Fibroblast of lung (primary cell): Measurements from ENCODE around the gene ARHGAP21. TPM values are rescaled to one million over a fixed set of nuclear protein-coding genes. Genes with fewer than 3 reads are reported as not detected.
"Not testable (repeated sequence)": the region's sequence is repeated elsewhere in the genome, so short reads cannot be mapped to it uniquely, and the experiment has no call there.

Experiments
- DNase-seq, 2 donors: peaks; one replicate each; pipeline versions ENCODE4 v3.0.0 to v3.0.0-alpha.2; 2010; ENCODE audit warnings: low read depth in 2 of 2
- H2AFZ ChIP-seq: 2 replicates; pipeline ENCODE4 v1.5.1; 2012; ENCODE audit warnings: low read length, control low read depth, inconsistent platforms
- H3K27ac ChIP-seq: 2 replicates; pipeline ENCODE4 v1.5.1; 2011; ENCODE audit warnings: low read length, control low read depth; ENCODE audit not compliant: insufficient read depth
- H3K27me3 ChIP-seq: 2 replicates; pipeline ENCODE4 v1.5.1; 2011; ENCODE audit warnings: mild to moderate bottlenecking, low read length; ENCODE audit not compliant: control insufficient read depth, insufficient read depth
- H3K36me3 ChIP-seq: 2 replicates; pipeline ENCODE4 v1.5.1; 2011; ENCODE audit warnings: low read length; ENCODE audit not compliant: control insufficient read depth, insufficient read depth
- H3K4me1 ChIP-seq: 2 replicates; pipeline ENCODE4 v1.5.1; 2011; ENCODE audit warnings: low read length; ENCODE audit not compliant: control insufficient read depth, insufficient read depth; ENCODE audit errors: extremely low read depth
- H3K4me2 ChIP-seq: 2 replicates; pipeline ENCODE4 v1.5.1; 2011; ENCODE audit warnings: low read length, control low read depth; ENCODE audit not compliant: insufficient read depth; ENCODE audit errors: extremely low read depth
- H3K4me3 ChIP-seq, 4 experiments: fragments of 200-600 bp in 1 of 4; sonication (generic) in 1 of 4; replicated peaks in 1 of 4; 2 replicates each; pipeline ENCODE4 v1.5.1; 2011 to 2016; ENCODE audit warnings: low read length in 4 of 4, low read depth in 3 of 4, mild to moderate bottlenecking in 3 of 4, control low read depth in 2 of 4, inconsistent platforms in 1 of 4, mixed read lengths in 1 of 4; ENCODE audit not compliant: insufficient read depth in 1 of 4; ENCODE audit errors: control extremely low read depth in 1 of 4
- H3K79me2 ChIP-seq: 2 replicates; pipeline ENCODE4 v1.5.1; 2012; ENCODE audit warnings: mild to moderate bottlenecking, low read length, inconsistent platforms; ENCODE audit not compliant: control insufficient read depth, insufficient read depth
- H3K9ac ChIP-seq: 2 replicates; pipeline ENCODE4 v1.5.1; 2011; ENCODE audit warnings: mild to moderate bottlenecking, low read length, control low read depth; ENCODE audit not compliant: insufficient read depth
- H3K9me3 ChIP-seq: 2 replicates; pipeline ENCODE4 v1.5.1; 2012; ENCODE audit warnings: low read depth, low read length; ENCODE audit not compliant: control insufficient read depth, insufficient read depth
- H4K20me1 ChIP-seq: 2 replicates; pipeline ENCODE4 v1.5.1; 2011; ENCODE audit warnings: low read length; ENCODE audit not compliant: control insufficient read depth, insufficient read depth; ENCODE audit errors: extremely low read depth
- EZH2 ChIP-seq: IDR thresholded peaks from 2 replicates; pipeline ENCODE4 v1.5.1; 2012; ENCODE audit warnings: low read length, control low read depth, mild to moderate bottlenecking; ENCODE audit errors: missing control alignments
- polyA minus RNA-seq: library from RNA; depleted of rRNA, polyadenylated mRNA; stranded (reverse); fragments of >200 nt; gene quantifications from 2 replicates; pipeline ENCODE4 v1.2.3, GENCODE V29; 2011; ENCODE audit warnings: low replicate concordance
- polyA plus RNA-seq, 2 donors: library from polyadenylated mRNA; depleted of rRNA in 1 of 2; stranded (reverse) in 1 of 2; unstranded in 1 of 2; fragments of >200 nt; gene quantifications; 2 replicates each; pipeline ENCODE4 v1.2.1, GENCODE V29; 2011 to 2012; ENCODE audit warnings: missing spikeins in 1 of 2
- total RNA-seq: library from RNA; depleted of rRNA; stranded (reverse); fragments of >200 nt; gene quantifications from 2 replicates; pipeline ENCODE4 v1.2.1, GENCODE V29; 2014
- TF ChIP-seq, protein P1 (sequence below), 2 donors: IDR thresholded peaks in 1 of 2; conservative IDR thresholded peaks in 1 of 2; 1 replicate in 1 of 2; 2 replicates in 1 of 2; pipeline ENCODE4 v1.5.1; 2011 to 2012; ENCODE audit warnings: low read length in 2 of 2, control low read depth in 1 of 2, inconsistent platforms in 1 of 2, low read depth in 1 of 2, mild to moderate bottlenecking in 1 of 2

The ARHGAP21 gene
- 105 and 173 TPM in 2 replicates for total RNA-seq
- polyA plus RNA-seq = 105 and 134 TPM in 2 replicates
- polyA plus RNA-seq (2012) = 48.3 and 58.6 TPM in 2 replicates
- polyA minus RNA-seq = 27.4 and 39.4 TPM in 2 replicates

DNA sequence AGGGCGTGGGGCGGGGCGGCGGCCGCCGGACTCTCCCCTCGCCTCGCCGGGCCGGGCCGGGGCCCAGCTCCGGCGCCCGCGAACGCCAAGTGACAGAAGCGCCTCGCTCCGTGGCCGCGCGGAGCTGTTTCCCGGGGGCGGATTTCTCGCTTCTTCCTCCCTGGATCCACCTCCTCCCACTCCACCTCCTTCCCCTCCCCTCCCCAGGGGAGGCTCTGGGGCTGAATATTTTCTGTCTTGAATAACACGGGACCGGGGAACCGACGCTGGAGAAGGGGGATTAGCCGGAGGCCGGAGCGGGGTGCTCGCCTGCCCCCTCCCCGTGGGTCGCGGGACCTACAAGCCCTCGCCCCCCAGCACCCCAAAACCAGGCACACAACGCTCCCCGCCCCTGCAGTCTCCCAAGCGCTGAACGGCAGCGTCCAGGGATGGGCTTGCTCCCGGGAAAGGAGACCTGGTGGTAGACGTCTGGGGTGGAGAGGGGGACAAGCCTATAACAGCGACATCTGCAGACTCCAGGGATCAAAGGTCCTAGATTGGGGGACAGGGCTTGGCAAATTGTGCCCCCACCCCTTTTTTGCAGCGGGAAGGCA lies at the start of gene ARHGAP21:
Gene ARHGAP21, minus strand, starts transcription at position 100 of the 593 bp plus-strand sequence. CDS start 1,988 bp downstream, outside the sequence.
- Histone ChIP-seq H3K4me1 (peaks cover 4% of the 10 kb centered on the region), H3K4me3 (peak within 1 kb of the TSS; percentile 65 to 88 (median 81)), H3K79me2 (peaks cover 41% of the 10 kb centered on the region), H3K36me3 (peaks cover 3% of the 10 kb centered on the region), H3K9me3 (no peaks in the 10 kb centered on the region), H3K4me2 (peak within 1 kb of the TSS; percentile 99), H3K9ac (peak within 1 kb of the TSS; percentile 90), H3K27me3 (no peaks in the 10 kb centered on the region), H2AFZ (peak within 1 kb of the TSS; percentile 93), H3K27ac (peak within 1 kb of the TSS; percentile 87), H4K20me1 (no peaks in the 10 kb centered on the region)
- DNase-seq = peak; percentile 77 to 79
- TF ChIP-seq, protein P1, sequence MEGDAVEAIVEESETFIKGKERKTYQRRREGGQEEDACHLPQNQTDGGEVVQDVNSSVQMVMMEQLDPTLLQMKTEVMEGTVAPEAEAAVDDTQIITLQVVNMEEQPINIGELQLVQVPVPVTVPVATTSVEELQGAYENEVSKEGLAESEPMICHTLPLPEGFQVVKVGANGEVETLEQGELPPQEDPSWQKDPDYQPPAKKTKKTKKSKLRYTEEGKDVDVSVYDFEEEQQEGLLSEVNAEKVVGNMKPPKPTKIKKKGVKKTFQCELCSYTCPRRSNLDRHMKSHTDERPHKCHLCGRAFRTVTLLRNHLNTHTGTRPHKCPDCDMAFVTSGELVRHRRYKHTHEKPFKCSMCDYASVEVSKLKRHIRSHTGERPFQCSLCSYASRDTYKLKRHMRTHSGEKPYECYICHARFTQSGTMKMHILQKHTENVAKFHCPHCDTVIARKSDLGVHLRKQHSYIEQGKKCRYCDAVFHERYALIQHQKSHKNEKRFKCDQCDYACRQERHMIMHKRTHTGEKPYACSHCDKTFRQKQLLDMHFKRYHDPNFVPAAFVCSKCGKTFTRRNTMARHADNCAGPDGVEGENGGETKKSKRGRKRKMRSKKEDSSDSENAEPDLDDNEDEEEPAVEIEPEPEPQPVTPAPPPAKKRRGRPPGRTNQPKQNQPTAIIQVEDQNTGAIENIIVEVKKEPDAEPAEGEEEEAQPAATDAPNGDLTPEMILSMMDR (conservative IDR thresholded peaks at IDR 0.05 in 1 of 2, IDR thresholded peaks at IDR 0.05 in 1 of 2; ENCODE audit: low read depth in 1 of 2, low read length in 2 of 2) = no peak
- no peak for TF ChIP-seq EZH2

DNA sequence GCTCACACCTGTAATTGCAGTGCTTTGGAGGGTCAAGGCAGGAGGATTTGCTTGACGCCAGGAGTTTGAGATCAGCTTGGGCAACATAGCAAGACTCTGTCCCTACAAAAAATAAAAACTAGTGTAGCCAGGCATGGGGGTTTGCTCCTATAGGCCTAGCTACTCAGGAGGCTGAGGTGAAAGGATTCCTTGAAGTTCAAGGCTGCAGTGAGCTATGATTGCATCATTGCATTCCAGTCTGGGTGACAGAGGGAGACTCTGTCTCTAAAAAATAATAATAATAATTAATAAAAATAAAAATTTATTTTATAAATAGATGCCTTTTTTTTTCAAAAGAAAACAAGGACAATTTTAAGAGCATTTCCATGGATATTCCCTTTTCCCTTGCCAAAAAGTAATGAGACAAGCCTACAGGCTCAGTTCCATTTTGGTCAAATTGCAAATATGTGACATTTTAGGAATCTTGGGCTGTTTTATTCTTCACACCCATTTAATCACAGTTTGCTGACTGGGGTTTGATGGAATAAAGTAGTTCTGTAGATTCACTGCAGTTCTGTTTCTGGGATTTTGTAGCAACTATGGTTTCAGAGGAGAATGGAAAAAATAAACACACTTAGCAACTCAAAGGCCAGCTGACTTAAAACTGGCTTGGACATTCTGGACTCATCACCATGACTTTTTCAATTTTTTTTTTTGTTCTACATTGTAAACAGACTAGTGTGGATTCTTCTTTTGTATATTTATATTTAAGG lies 48.4 kb upstream of the ARHGAP21 start:
- Histone ChIP-seq H3K9me3 (no peaks in the 10 kb centered on the region), H3K27ac (no peak overlapping the region), H3K4me3 (no peak overlapping the region), H3K9ac (no peak overlapping the region), H4K20me1 (no peaks in the 10 kb centered on the region), H2AFZ (no peak overlapping the region), H3K79me2 (no peaks in the 10 kb centered on the region), H3K27me3 (no peaks in the 10 kb centered on the region), H3K4me2 (no peak overlapping the region), H3K36me3 (no peaks in the 10 kb centered on the region), H3K4me1 (no peaks in the 10 kb centered on the region)
- TF ChIP-seq EZH2 = no peak
- TF ChIP-seq, protein P1 (conservative IDR thresholded peaks at IDR 0.05 in 1 of 2, IDR thresholded peaks at IDR 0.05 in 1 of 2; ENCODE audit: low read depth in 1 of 2, low read length in 2 of 2) = no peak
- DNase-seq = peak in 1 of 2 donors; percentile 43

DNA sequence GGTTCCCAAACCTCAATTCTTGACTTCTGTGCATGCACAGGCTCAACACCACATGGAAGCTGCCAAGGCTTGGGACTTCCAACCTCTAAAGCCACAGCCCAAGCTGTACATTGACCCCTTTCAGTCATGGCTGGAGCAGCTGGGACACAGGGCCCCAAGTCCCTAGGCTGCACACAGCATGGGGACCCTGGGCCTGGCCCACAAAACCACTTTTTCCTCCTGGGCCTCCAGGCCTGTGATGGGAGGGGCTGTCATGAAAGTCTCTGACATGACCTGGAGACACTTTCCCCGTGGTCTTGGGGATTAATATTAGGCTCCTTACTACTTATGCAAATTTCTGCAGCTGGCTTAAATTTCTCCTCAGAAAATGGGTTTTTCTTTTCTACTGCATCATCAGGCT lies 41.3 kb upstream of the ARHGAP21 start:
- not testable (repeated sequence) for H3K9me3 ChIP-seq, H3K4me2 ChIP-seq, H3K9ac ChIP-seq, H3K4me1 ChIP-seq, H2AFZ ChIP-seq, H3K4me3 ChIP-seq, H3K36me3 ChIP-seq, H3K27me3 ChIP-seq, H4K20me1 ChIP-seq, H3K27ac ChIP-seq, H3K79me2 ChIP-seq, DNase-seq
